KOPT-K1 (cell line): ENCODE data around the gene CADM1.

Source experiments
- H3K27ac ChIP-seq: fragments of 200-600 bp; sonication (generic); 2 replicates; pipeline ENCODE4 v1.5.1; 2016; ENCODE audit warnings: antibody characterized with exemption, mild to moderate bottlenecking, low read depth, low read length; ENCODE audit not compliant: poor library complexity, severe bottlenecking
- H3K36me3 ChIP-seq: fragments of 200-600 bp; sonication (generic); 2 replicates; pipeline ENCODE4 v1.5.1; 2017; ENCODE audit warnings: antibody characterized with exemption, mild to moderate bottlenecking, low read length, moderate library complexity; ENCODE audit not compliant: insufficient read depth
- H3K9me3 ChIP-seq: fragments of 200-600 bp; sonication (generic); 2 replicates; pipeline ENCODE4 v1.5.1; 2017; ENCODE audit warnings: antibody characterized with exemption, low read length, mild to moderate bottlenecking; ENCODE audit not compliant: insufficient read depth, poor library complexity, severe bottlenecking

CADM1 gene

GRCh38 chr11:115421992-115422689 is 82.1 kb downstream of the CADM1 start:
- Histone ChIP-seq H3K27ac (no peak overlapping the region), H3K9me3 (no peaks in the 10 kb centered on the region), H3K36me3 (no peaks in the 10 kb centered on the region)

GRCh38 chr11:115421352-115421991 is 82.7 kb downstream of the CADM1 start:
- H3K27ac ChIP-seq = no peak overlapping the region
- no peaks in the 10 kb centered on the region for H3K9me3 ChIP-seq
- no peaks in the 10 kb centered on the region for H3K36me3 ChIP-seq

DNA sequence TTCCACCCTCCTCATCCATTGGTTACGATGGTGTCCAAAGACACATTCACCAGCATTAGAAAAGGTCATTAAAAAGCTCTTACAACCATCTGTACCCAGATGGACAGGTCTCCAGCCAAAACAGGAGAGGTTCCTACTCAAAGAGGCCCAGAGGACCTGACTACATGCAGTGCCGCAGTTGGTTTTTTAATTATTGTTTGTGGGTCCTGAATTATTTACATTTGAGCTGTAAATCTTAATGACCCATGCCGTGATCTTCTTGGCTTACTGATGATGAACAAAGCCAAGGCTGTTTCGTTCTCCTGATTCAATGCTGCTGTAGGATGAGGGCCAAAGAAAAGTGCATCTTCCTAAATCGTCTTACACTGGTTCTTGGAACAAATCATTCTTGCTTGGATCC is 83.7 kb downstream of the CADM1 start:
- Histone ChIP-seq H3K9me3 (no peaks in the 10 kb centered on the region), H3K36me3 (no peaks in the 10 kb centered on the region), H3K27ac (no peak overlapping the region)

DNA sequence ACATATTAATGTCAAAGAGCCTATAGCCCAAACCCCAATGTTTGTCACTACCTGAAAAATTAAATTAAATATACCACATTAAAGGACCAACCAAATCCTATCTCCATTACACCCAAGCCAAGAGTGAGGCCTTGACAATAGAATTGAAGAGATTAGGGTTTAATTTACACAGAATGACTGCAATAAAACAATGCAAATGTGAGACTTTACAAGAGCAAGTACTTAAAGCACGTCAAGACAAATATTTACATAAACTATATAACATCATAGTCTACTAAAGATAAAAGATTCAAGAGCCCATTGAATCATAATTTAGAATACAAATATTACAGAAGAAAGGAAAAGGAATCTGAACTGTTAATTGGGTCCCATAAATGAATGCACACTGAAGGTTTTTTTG is 85.6 kb downstream of the CADM1 start:
- H3K27ac ChIP-seq = no peak overlapping the region
- no peaks in the 10 kb centered on the region for H3K36me3 ChIP-seq
- no peaks in the 10 kb centered on the region for H3K9me3 ChIP-seq

- Histone ChIP-seq H3K36me3 (no peaks in the 10 kb centered on the region), H3K27ac (no peak overlapping the region), H3K9me3 (no peaks in the 10 kb centered on the region)
Observed at GRCh38 chr11:115418081-115418480, 86.1 kb downstream of the CADM1 start.

DNA sequence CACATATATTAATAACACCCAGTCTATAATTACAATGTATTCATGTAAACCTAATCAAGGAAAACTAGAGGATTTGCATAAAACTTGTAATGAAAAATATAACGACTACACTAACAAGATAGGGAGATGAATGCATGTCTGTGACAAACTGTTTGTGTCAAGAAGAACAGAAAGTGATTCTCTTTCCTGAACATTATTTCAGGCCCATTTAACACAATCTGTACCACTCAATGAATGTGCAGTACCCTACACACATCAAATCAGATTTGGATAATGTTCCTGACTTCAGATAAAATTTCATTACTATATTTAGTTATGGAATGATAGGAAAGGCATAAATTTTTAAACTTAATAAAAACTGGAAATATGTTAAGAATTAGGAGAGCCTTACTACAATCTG is 93.1 kb downstream of the CADM1 start:
- Histone ChIP-seq H3K9me3 (no peaks in the 10 kb centered on the region), H3K27ac (no peak overlapping the region), H3K36me3 (no peaks in the 10 kb centered on the region)

DNA sequence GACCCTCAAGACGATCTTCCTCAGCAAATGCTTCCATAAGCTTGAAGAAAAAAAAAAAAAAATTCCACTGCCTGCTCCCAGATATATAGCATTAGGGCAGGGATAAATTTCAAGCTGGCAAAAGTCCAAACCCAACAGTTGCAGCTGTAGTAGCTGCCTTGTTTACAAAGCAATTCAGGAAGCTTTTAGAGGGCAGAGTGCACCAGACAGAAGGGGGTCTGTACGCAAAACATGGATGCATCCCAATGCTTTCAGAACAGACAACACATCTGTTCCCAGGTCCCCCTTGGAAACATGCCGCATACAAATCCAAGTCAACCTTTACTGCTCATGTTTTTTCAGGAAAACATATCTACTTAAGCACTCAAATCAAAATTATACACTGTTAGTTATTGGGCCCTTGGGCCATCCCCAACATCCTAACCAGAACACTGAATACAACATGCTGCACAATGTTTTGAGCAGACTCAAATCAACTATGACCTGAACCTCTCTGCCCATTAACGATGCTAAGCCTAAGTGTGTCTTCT is 94.5 kb downstream of the CADM1 start:
- Histone ChIP-seq H3K27ac (no peak overlapping the region), H3K36me3 (no peaks in the 10 kb centered on the region), H3K9me3 (no peaks in the 10 kb centered on the region)

DNA sequence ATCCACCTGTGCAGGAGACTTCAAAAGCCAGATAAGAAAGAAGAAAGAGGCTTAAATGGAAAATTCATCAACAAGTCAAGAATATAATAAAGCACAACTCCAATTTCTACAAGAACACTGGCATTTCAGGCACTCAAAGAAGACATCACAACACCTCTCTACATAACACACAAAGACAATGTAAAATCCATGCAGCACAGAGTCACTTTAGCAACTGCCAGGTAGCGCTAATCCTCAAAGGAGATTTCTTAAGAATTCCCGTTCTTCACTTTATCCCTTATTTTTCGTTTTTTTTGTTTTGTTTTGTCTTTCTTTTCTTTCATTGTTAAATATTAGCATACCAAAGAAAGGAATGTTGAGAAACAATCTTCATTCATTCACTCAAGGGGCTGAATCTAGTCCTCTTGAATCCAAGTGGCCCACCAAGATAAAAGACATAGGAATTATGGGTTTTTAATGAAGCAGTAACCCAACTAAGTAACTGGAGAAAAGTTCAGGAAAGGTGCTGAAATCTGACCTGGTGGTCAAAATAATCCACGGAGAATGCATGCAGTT is 95.0 kb downstream of the CADM1 start:
- H3K36me3 ChIP-seq = no peaks in the 10 kb centered on the region
- no peak overlapping the region for H3K27ac ChIP-seq
- H3K9me3 ChIP-seq = no peaks in the 10 kb centered on the region

- H3K9me3 ChIP-seq = no peaks in the 10 kb centered on the region
Observed at GRCh38 chr11:115408036-115408921, 95.9 kb downstream of the CADM1 start.

GRCh38 chr11:115407496-115407895 is 96.7 kb downstream of the CADM1 start:
- Histone ChIP-seq H3K9me3 (no peaks in the 10 kb centered on the region), H3K27ac (no peak overlapping the region), H3K36me3 (no peaks in the 10 kb centered on the region)

More at GRCh38 chr11:115408036-115408921, 95.9 kb downstream of the CADM1 start:
- Histone ChIP-seq H3K27ac (no peak overlapping the region), H3K36me3 (no peaks in the 10 kb centered on the region)

- no peaks in the 10 kb centered on the region for H3K36me3 ChIP-seq
- no peaks in the 10 kb centered on the region for H3K9me3 ChIP-seq
- H3K27ac ChIP-seq = no peak overlapping the region
Observed at GRCh38 chr11:115406404-115406803, 97.8 kb downstream of the CADM1 start.

GRCh38 chr11:115398333-115399080 is 105.7 kb downstream of the CADM1 start:
- Histone ChIP-seq H3K36me3 (no peaks in the 10 kb centered on the region), H3K27ac (no peak overlapping the region)

DNA sequence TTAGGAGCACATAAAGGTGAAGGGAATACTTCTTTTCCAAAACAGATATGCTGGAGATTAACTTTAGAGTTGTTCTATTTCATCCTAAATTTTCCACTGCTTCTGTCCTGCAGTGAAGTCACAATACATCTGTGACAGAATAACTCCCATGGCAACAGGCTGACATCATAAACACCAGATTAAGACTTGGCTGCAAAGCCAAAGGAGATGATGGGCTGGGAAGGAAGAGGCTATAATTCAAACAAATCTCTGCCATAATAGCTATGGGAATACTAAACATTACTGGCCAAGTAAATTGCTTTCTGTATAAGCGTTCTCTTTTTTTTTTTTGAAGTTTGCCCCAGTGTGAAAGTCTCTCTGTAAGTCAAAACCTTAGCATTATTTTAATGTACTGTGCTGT is 107.7 kb downstream of the CADM1 start:
- H3K27ac ChIP-seq = no peak overlapping the region
- H3K36me3 ChIP-seq = no peaks in the 10 kb centered on the region
- H3K9me3 ChIP-seq = no peaks in the 10 kb centered on the region

More at GRCh38 chr11:115398333-115399080, 105.7 kb downstream of the CADM1 start:
- no peaks in the 10 kb centered on the region for H3K9me3 ChIP-seq

DNA sequence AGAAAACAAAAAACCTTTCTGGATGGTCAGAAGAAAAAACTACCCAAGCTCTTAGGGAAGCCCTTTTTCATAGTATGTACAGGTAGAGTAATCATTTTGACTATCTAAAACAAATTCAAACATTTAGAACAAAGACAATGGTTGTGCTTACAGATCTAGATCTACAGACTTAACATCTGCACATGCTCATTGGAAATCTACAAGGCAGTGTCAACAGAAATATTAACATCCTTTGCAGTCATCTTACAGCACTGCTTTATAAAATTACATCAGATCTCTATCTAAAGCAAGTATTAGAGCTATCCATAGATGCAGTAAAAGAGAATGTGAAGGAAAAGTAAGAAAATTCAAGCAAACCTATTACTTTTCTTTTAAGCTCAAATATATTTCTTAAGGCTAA is 110.3 kb downstream of the CADM1 start:
- no peak overlapping the region for H3K27ac ChIP-seq
- no peaks in the 10 kb centered on the region for H3K9me3 ChIP-seq
- H3K36me3 ChIP-seq = no peaks in the 10 kb centered on the region
